Mononuclear cell (primary cell): ENCODE measurements around the gene FLNC. TPM values are rescaled to one million over a fixed set of nuclear protein-coding genes. Genes with fewer than 3 reads are reported as not detected.

ENCODE experiments used
- H3K27me3 ChIP-seq: 2 replicates; pipeline ENCODE4 v1.6.0; 2011; ENCODE audit warnings: low read length, control low read depth; ENCODE audit not compliant: insufficient read depth
- H3K4me1 ChIP-seq: 2 replicates; pipeline ENCODE4 v1.5.1; 2011; ENCODE audit warnings: mild to moderate bottlenecking, low read length, control low read depth; ENCODE audit not compliant: insufficient read depth
- H3K4me3 ChIP-seq: 2 replicates; pipeline ENCODE4 v1.5.1; 2011; ENCODE audit warnings: mild to moderate bottlenecking, low read length, moderate library complexity
- H3K9me3 ChIP-seq: 2 replicates; pipeline ENCODE4 v1.5.1; 2011; ENCODE audit warnings: low read depth, mild to moderate bottlenecking, control low read depth, low read length
- total RNA-seq: library from RNA; depleted of rRNA; stranded (reverse); fragments of >200 nt; gene quantifications from one replicate; pipeline ENCODE4 v1.2.3, GENCODE V29; 2012

Gene FLNC
- total RNA-seq, 1 donor, result under 0.01 TPM

- no peaks in the 10 kb centered on the region for H3K9me3 ChIP-seq
- H3K4me3 ChIP-seq, result no peak overlapping the region
- H3K27me3 ChIP-seq, result no peaks in the 10 kb centered on the region
- no peaks in the 10 kb centered on the region for H3K4me1 ChIP-seq
Measured at GRCh38 chr7:128855559-128855958, 25.4 kb downstream of the FLNC start.

- no peak overlapping the region for H3K4me3 ChIP-seq
- H3K4me1 ChIP-seq, result no peaks in the 10 kb centered on the region
- no peaks in the 10 kb centered on the region for H3K9me3 ChIP-seq
- no peaks in the 10 kb centered on the region for H3K27me3 ChIP-seq
Measured at GRCh38 chr7:128856001-128856718, 26.0 kb downstream of the FLNC start.

GRCh38 chr7:128858380-128859231, 28.4 kb downstream of the FLNC start:
- no peak overlapping the region for H3K4me3 ChIP-seq
- H3K27me3 ChIP-seq, result no peaks in the 10 kb centered on the region
- H3K4me1 ChIP-seq, result peaks cover 9% of the 10 kb centered on the region
- H3K9me3 ChIP-seq, result no peaks in the 10 kb centered on the region

- Histone ChIP-seq H3K4me3 (no peak overlapping the region), H3K4me1 (peaks cover 17% of the 10 kb centered on the region), H3K9me3 (no peaks in the 10 kb centered on the region), H3K27me3 (no peaks in the 10 kb centered on the region)
Measured at GRCh38 chr7:128859232-128860157, 29.3 kb downstream of the FLNC start.

- Histone ChIP-seq H3K27me3 (no peaks in the 10 kb centered on the region), H3K4me3 (no peak overlapping the region), H3K9me3 (no peaks in the 10 kb centered on the region), H3K4me1 (peaks cover 17% of the 10 kb centered on the region)
Measured at GRCh38 chr7:128860158-128861073, 30.2 kb downstream of the FLNC start.

GRCh38 chr7:128861957-128862570, 31.9 kb downstream of the FLNC start:
- no peaks in the 10 kb centered on the region for H3K27me3 ChIP-seq
- peak overlapping the region; percentile 75 for H3K4me3 ChIP-seq
- H3K4me1 ChIP-seq, result peaks cover 17% of the 10 kb centered on the region
- H3K9me3 ChIP-seq, result no peaks in the 10 kb centered on the region

GRCh38 chr7:128862571-128863432, 32.6 kb downstream of the FLNC start, which contains the start of gene ATP6V1F:
TSS of gene ATP6V1F (plus strand) at chr7:128862856. CDS start at chr7:128862905, 49 bp downstream.
- H3K4me3 ChIP-seq, result peak within 1 kb of the TSS; percentile 75

GRCh38 chr7:128863433-128863989, 33.3 kb downstream of the FLNC start:
- Histone ChIP-seq H3K9me3 (no peaks in the 10 kb centered on the region), H3K27me3 (no peaks in the 10 kb centered on the region), H3K4me3 (peak overlapping the region; percentile 75), H3K4me1 (peaks cover 19% of the 10 kb centered on the region)

More at GRCh38 chr7:128862571-128863432, 32.6 kb downstream of the FLNC start, which contains the start of gene ATP6V1F:
- no peaks in the 10 kb centered on the region for H3K27me3 ChIP-seq
- no peaks in the 10 kb centered on the region for H3K9me3 ChIP-seq
- H3K4me1 ChIP-seq, result peaks cover 17% of the 10 kb centered on the region

GRCh38 chr7:128865303-128865702, 35.1 kb downstream of the FLNC start:
- Histone ChIP-seq H3K4me1 (peaks cover 34% of the 10 kb centered on the region), H3K9me3 (no peaks in the 10 kb centered on the region), H3K4me3 (no peak overlapping the region), H3K27me3 (no peaks in the 10 kb centered on the region)

GRCh38 chr7:128865996-128866877, 36.0 kb downstream of the FLNC start:
- H3K27me3 ChIP-seq, result no peaks in the 10 kb centered on the region
- no peaks in the 10 kb centered on the region for H3K9me3 ChIP-seq
- no peak overlapping the region for H3K4me3 ChIP-seq
- H3K4me1 ChIP-seq, result peaks cover 34% of the 10 kb centered on the region

- H3K4me3 ChIP-seq, result no peak overlapping the region
- peaks cover 31% of the 10 kb centered on the region for H3K4me1 ChIP-seq
- H3K9me3 ChIP-seq, result no peaks in the 10 kb centered on the region
- no peaks in the 10 kb centered on the region for H3K27me3 ChIP-seq
Measured at GRCh38 chr7:128867241-128867640, 37.0 kb downstream of the FLNC start.
